GM21526 (cell line): Measurements from ENCODE around the gene NFATC3.

Experiments used
- ATAC-seq: cut with Tn5 transposase; IDR thresholded peaks from one replicate; pipeline ENCODE4 v1.9.1; 2021; ENCODE audit warnings: moderate library complexity; ENCODE audit not compliant: unreplicated experiment, low FRiP score

NFATC3 gene

DNA sequence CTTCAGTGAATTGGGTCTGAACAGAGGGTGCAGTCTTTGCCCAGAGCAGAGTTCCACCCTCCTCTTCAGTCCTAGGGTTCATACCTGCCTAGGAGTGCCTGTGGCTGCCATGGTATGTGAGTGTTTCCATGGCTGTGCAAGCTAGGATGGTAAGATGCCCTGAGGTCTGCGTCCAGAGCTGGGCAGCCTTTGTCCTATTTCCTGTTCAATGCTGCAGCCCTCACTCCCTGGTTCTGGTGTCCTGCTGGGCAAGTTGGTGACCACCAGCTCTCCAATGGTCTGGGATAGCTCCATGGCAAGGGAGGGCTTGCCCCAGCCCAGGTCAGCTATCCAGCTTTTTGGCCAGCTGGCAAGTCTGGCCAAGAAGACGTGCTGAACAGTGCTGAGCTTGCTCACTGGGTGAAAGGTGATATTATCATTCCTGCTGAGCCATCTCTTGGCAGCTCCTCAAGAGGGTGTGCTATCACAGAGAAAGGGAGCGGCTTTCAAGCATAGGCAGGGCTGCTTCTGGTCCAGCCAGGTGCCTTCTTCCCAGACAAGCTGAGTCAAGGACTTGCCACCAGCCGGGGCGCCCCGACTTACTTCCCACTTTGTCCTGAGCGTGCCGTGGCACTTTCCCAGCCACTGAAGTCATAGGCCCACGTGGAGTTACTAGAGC lies 13.0 kb upstream of the NFATC3 start:
- ATAC-seq = no peak

DNA sequence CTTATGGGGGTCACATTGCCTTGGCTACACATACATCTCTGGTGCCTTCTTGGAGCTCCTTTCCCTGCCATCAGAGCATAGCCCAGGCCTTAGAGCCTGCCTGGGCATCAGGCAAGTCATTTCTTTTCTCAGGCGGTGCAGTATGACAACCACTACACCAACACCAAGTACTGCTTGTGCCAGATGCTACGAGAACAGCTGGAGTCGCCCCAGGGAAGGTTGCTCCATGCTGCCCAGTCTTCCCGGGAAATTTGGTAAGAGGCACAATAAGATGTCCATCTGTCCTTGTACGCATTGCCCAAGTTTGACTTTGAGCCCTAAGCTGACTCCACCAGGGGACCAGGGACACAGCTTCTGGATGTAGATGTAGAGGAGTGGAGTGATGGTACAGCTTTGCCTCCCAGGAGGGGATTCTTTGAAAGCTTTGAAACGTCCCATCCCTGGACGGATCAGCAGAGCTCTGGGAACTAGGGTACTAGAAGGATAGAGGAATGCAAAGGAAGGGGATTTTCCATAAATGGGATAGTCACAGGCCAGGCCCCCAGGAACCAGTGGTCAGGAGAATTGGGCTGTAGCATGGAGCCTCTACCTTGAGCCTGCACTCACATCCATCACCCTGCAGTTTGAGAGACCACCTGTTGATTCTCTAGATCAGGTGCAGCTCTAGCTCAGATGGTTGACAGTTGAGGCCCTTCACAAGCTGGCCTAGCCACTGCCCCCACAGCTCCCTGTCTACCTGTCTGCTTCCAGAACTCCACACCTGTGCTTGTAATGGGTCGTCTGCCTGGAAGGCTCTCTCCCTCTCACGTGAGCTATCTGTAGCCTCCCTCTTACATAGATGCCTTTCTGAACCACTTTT lies 11.0 kb upstream of the NFATC3 start:
- no peak for ATAC-seq

DNA sequence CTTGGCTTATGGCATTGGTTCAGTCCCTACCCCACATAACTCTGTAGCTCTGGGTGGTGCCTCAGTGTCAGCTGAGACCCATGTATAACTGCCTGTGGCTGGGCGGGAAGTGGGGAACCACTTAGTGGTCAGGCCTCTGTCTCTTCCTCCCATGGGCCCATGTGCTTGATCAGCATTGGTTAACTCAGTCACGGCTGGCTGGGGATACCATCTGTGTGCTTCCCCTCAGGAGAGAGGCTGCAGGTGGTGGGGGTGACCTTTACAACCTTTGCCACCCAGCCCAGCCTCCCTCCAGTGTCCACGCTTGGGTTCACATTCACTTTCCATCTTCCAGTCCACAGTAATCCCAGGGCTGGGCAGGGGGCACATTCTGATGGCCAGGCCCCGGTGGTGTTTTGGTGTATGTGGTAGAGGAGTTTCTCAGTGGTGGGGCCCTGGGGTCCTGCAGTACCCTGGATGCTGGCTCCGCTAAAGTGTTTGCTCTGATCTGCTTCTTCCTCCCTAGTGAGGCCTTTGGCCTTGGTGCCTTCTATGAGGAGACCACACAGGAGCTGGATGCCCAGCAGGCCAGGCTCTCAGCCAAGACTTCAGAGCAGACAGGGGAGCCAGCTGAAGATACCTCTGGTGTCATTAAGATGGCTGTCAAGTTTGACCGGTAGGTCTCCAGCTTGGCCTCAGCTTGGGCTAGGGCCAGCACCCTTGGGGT lies 10.2 kb upstream of the NFATC3 start:
- ATAC-seq = peak; percentile 53

DNA sequence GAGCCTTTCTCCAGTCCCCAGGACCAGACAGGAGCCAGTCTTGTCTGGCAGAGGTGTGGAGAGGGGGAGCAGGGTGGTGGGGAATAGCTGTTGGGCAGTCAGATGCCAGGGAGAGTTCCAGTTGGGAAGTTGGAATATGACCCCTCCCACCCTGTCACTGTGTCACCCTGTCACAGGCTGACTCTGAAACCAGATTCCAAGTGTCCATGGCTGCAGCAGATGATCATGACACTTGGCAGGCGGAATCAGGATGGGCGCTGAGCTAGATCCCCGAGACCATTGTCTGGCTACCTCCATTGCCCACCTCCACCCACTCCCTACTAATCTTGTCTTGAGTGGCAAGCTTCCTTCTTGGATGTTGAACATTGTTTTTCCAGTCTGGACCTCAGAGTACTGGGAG lies 9.2 kb upstream of the NFATC3 start:
- ATAC-seq = no peak

DNA sequence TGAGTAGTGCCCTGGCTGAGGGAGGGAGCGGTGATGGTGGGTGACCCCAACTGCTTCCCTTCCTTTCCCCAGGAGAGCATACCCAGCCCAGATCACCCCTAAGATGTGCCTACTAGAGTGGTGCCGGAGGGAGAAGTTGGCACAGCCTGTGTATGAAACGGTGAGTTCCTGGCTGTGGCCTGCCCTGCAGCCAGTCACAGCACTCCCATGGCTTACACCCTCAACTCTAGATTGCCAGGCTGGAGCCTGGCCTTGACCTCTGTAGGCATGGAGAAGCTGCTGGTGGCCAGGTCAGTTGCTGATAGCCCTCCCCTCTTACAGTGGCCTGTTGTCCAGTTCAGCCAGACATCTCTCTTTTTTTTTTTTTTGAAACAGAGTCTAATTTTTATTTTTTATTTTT lies 8.6 kb upstream of the NFATC3 start:
- ATAC-seq = no peak

DNA sequence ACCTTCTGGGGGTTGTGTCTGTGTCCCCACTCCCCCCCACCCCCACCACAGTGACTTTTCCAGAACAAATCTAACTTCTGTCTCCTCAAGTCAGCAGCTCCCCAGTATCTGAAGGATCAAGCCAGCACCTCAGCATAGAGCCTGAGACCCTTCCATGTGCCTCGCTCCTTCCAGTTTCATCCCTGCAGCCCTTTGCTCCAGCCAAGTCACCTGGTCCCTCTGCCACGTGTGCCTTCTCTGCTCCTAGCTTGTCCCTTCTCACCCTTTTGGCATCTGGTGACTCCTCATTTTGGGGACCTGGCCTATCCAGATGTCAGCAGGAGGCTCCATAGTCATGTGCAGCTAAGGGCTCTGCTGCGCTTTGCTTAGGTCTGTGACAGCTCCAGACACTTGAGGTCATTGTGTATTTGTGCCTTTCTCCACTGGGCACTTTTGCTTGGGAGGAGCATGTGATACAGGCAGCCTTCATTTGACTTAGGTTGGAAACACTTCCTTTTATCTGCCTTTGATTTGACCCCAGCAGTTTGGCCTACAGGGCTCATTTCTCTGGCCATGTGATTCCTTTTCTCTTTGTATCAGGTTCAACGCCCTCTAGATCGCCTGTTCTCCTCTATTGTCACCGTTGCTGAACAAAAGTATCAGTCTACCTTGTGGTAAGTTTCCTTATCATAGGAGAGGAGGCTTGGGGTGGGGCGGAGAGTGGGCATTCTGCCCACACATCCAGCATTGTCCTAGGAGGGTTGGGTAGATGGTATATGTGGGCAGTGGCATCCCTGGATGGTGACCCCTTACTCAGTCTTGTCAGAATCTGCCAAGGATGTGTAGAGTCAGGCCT lies 7.1 kb upstream of the NFATC3 start:
- no peak for ATAC-seq

DNA sequence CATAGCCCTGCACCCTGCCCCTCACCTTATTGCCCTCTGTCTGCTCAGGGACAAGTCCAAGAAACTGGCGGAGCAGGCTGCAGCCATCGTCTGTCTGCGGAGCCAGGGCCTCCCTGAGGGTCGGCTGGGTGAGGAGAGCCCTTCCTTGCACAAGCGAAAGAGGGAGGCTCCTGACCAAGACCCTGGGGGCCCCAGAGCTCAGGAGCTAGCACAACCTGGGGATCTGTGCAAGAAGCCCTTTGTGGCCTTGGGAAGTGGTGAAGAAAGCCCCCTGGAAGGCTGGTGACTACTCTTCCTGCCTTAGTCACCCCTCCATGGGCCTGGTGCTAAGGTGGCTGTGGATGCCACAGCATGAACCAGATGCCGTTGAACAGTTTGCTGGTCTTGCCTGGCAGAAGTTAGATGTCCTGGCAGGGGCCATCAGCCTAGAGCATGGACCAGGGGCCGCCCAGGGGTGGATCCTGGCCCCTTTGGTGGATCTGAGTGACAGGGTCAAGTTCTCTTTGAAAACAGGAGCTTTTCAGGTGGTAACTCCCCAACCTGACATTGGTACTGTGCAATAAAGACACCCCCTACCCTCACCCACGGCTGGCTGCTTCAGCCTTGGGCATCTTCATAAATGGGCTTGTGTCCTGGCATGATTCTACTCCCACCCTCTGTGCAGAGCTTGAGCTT lies 6.3 kb upstream of the NFATC3 start:
- no peak for ATAC-seq

DNA sequence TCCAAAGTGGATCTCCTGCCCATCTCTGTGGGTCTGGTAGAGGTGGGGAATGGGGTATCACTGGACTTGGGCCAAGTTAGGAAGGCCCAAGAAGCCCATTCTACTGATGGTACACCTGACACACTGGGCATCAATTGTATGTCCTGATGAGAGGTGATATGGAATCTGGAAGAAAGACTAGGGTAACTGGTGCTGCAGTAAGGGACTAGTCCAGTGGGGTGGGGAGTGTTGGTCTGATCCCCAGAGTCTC lies 5.9 kb upstream of the NFATC3 start:
- ATAC-seq = no peak

DNA sequence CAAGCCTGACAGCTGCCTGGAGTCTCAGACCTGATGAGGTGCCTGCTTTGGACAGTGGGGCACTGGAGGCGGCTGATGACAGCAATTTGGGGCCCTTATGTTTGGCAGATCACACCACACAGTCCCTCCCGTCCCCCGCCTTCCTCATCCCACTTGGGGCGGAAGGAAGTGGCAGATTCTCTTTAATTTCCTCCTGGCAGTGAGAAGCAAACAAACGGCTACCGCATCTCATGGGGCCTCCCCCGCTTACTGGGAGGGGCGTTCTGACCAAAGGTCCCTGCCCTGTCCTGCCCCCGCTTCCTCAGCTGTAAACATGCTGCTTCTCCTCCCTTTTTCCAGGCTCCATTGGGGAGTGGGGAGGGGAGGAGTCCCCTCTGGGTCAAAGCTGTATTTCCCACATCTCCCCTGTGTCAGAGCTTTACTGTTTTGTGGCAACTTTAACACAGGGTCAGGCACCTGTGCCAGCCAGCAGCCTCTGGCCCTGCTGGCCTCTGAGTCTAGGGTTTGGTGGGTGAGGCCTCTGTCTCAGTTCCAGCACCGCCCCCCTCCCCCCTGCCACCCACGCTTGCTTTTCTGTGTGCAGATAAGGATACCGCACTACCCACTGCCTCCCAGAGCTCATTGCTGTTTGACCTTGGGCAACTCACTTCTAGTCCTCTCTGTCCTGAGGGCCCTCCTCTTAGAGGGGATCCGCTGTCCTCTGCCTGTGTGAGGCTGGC lies 5.4 kb upstream of the NFATC3 start:
- no peak for ATAC-seq

DNA sequence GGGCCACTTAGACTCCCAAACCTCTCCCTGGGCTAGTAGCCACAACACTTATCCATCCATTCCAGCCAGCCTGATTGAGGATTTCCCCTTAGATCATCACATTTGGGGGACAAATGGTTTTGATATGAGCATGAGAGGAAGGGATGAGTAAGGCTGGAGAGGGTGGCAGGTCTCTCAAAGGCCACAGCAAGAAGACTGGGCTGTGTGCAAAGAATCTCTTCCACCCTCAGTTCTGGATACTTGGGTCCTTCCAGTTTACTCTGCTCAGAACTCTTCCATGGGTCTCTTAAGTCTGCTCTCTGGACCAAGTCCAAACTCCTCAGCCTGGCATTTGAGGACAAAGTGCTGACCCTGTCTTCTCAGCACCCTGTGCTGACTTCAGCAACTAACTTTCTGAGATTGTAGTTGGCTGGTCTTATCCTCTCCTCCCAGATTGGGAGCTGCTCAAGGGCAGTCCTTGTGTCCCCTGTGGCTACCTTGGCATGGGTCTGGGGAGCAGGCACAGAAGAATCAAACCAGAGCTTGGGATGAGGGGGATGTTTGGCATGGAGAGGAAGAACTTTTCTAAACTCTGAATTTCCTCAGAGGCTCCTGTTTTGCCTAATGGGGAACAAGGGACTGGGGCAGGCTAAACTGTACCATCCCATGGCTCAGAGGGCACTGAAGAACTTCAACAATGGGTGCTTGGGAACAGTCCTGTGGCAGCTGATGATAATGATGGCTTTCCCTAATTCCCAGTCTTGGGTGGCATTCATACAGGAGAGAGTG lies 3.1 kb upstream of the NFATC3 start:
- no peak for ATAC-seq

DNA sequence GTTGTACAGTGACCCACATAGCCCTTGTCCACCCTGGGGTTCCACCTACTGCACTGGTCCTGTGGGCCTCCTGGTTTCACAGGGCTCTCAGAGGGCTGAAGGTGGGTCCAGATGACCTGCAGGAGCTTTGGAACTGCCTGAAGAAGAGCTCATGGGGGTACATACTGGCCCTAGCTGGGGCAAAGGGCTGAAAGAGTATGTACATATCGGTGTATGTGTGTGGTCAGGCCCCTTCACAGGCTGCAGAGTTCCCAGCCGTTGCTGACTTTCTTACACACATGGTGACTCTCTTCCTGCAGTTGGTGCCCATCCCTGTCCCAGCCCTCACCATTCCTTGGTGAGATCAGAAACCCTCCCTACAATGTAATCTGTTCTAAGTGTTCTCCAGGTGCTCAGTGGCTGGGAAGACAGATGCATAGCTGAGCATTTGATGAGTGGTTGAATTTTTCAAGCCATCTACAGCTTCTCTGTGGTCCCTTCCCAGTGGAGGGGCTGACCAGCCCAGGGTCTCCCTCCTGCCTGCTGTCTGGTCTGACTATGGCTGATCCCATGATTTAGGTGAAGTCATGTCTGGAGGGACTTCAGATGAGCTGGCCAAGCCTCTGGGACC lies 2.4 kb upstream of the NFATC3 start:
- no peak for ATAC-seq

DNA sequence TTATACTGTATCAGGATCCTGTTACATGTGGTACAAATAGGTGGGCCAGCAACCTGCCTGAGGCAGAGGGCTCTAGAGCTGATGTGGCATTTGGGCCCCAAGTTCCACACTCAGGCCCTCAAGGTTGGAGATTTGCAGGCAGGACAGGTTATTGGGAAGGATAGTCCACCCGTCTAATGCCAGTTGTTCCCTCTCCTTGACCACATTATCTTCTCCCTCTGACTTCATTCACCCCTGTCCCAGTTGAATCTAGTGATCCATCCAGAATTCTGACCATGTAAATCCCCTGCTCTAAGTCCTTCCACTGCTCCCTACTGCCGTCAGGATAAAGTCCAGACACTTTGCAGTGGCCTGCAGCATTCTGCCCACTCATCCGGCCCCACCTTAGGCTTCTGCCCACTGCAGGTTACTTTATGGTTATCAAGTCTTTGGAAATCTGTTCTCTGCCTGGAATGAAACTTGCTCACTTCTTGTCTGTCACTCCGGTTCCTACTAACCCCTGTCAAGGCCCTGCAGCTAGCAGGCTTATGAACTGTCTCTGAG lies 1.9 kb upstream of the NFATC3 start:
- ATAC-seq = no peak

DNA sequence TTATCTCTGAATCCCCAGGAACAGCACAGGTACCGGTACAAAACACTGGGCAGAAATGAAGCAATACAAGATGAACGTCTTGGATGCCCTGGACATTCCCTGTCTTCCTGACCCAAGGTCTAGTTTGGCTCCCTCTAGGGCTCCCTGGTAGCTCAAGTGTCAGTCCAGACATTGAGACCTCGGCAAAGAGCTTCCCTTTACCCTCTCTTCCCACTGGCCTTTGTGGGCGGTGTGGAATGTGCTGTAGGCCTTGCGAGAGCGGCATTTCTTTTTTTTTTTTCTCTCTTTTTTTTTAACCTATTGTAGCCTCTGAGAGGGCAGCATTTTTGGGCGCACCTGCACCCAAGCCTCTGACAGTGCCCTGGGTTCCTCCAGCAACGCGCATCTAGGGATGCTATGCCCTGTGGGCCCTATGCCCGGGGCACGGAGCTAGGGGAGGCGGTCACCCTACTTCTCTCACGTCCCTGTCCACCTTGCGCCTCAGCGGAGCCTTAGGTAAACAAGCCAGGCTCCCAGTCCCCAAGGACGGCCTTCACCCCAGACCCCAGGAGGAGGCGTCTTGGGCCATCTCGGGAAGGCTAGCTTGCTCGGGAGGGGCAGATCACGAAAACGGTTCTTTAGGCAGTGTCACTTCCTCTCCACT lies 1.2 kb upstream of the NFATC3 start:
- ATAC-seq = no peak

DNA sequence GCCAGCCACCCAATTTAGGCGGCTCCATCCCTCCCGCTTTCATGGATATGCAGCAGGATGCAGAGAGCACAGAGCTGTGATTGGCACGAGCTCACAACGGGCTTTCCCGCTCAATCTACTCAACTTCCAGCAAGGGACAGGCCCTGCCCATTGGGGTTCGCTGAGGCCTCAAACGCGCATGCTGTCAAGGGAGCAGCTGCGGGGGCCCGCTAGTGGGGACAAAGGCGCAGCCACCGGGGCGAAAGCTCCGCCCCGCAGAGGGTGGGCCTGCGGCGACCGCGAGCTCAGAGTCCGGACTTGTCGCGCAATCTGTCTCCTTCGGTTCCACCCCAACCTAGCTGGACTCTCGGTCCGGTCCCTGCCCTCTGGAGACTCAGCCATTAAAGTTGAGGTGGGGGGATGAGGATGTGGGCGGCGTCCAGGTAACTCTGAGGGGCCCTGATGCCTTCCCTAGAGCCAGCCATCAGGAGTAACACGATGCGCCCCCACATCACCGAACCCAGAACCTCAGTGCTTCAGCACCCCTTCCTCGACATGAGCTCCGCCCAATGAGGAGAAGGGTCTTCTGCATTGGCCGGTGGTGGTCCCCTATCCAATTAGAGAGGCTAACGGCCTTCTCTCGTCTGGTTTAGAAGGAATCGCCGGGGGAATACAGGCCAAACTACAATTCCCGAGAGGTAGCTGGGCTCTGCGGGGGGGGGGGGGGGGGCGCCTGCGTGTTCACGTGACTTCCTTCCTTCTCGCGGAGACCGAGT lies 489 bp upstream of the NFATC3 start:
- peak; percentile 49 for ATAC-seq

DNA sequence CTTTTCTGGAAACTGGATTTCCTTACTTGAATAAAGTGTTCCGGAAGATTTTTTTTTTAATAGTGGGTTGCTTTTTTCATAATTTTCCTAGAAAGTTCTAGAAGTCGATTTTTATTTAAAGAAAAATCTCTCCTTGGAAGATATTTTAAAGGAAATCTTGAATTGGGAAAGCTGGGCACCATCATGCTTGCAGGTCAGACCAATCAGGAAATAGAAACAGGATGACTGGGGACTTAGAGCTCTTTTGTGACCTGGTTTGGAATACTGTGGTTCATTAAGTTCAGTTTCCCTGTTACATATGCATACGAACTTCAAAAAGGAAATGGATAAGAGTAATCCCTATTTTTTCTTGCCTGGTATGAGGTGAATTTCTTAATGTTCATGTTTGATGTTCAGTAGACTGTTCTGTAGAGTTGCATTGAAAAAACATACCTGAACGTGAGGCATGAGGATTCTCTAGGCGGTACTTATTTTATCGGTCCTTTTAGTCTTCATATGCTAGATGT lies 1.2 kb downstream of the NFATC3 start:
- no peak for ATAC-seq

DNA sequence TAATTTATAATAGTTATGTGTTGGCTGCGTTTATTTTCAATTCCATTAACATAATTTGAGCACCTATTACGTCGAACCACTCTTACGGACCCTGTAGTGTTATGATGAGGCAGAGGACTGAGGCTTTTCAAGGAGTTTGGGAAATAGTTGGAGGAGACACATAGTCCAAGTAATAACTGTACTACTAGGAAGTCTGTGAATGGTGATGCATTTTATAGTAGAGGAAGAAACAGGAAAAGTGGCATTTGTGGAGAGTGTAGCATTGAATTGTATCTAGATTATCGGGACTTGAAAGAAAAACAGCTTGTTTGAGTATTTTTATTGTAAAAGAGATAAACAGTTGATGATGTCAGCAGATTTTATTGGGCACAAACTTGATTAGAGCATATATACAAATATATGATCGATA lies 1.7 kb downstream of the NFATC3 start:
- no peak for ATAC-seq

DNA sequence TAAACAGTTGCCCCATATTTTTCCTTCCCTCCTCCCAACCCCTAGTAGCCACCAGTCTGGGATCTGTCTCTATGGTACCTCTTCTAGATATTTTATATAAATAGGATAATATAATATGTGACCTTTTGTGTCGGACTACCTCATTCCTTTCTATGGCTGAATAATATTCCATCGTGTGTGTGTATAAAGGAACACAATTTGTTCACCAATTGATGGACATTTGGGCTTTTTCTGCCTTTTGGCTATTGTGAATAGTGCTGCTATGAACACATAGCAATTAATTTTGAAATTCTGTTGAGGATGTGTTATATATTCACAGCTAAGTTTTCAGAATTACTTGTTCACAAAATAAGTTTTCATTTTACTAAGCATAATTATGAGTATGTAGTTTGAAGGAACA lies 2.5 kb downstream of the NFATC3 start:
- ATAC-seq = no peak
